PC-3 (cell line): ENCODE data around the gene ZNF337. TPM values are rescaled to one million over a fixed set of nuclear protein-coding genes. Genes with fewer than 3 reads are reported as not detected.

Experiments
- ATAC-seq: fragments of 200-7000 bp; cut with Tn5 transposase; 2 replicates; pipeline ENCODE4 v1.9.1; 2020; ENCODE audit warnings: mild to moderate bottlenecking, moderate library complexity
- BruUV-seq: library from RNA; stranded (reverse); fragments of 400-500 nt; replicated peaks from 2 replicates; lab custom pipeline; 2021; lab: Mats Ljungman, UMichigan
- CTCF ChIA-PET: fragments of 300-600 bp; sonication (Branson Sonifier 250); formaldehyde crosslinking; loops from one replicate; lab custom pipeline; 2022; ENCODE audit warnings: antibody characterized with exemption; lab: Charles Lee
- POLR2A ChIA-PET: fragments of 300-600 bp; sonication (Branson Sonifier 250); formaldehyde crosslinking; loops from one replicate; lab custom pipeline; 2022; ENCODE audit warnings: antibody characterized with exemption; ENCODE audit not compliant: unreplicated experiment; lab: Charles Lee
- DNase-seq: peaks from one replicate; pipeline ENCODE4 v3.0.0-alpha.2; 2015
- H2AFZ ChIP-seq: fragments of 300-600 bp; sonication (generic); 2 replicates; pipeline ENCODE4 v1.6.0; 2016; ENCODE audit warnings: antibody characterized with exemption, low read length
- H3F3A ChIP-seq: fragments of 300-600 bp; sonication (generic); one replicate; pipeline ENCODE4 v1.6.0; 2017; ENCODE audit warnings: antibody characterized with exemption, low read length, control low read depth, mild to moderate bottlenecking; ENCODE audit not compliant: unreplicated experiment
- H3K27ac ChIP-seq: fragments of 300-600 bp; sonication (generic); 2 replicates; pipeline ENCODE4 v1.5.1; 2016; ENCODE audit warnings: mild to moderate bottlenecking, low read length
- H3K27me3 ChIP-seq: fragments of 300-600 bp; sonication (generic); 2 replicates; pipeline ENCODE4 v1.6.1; 2016; ENCODE audit warnings: low read length, mixed read lengths
- H3K36me3 ChIP-seq: fragments of 300-600 bp; sonication (generic); 2 replicates; pipeline ENCODE4 v1.6.1; 2016; ENCODE audit warnings: low read depth, mixed run types, low read length, mixed read lengths
- H3K4me1 ChIP-seq: fragments of 300-600 bp; sonication (generic); 2 replicates; pipeline ENCODE4 v1.5.1; 2016; ENCODE audit warnings: low read length; ENCODE audit not compliant: insufficient read depth
- H3K4me2 ChIP-seq: fragments of 300-600 bp; sonication (generic); 2 replicates; pipeline ENCODE4 v1.6.0; 2016; ENCODE audit warnings: low read length
- H3K4me3 ChIP-seq: fragments of 300-600 bp; sonication (generic); 2 replicates; pipeline ENCODE4 v1.5.1; 2016; ENCODE audit warnings: mild to moderate bottlenecking, low read length, mixed read lengths
- H3K79me2 ChIP-seq: fragments of 300-600 bp; sonication (generic); 2 replicates; pipeline ENCODE4 v1.6.1; 2017; ENCODE audit warnings: low read length, mixed read lengths
- H3K9ac ChIP-seq: fragments of 300-600 bp; sonication (generic); 2 replicates; pipeline ENCODE4 v1.6.0; 2016; ENCODE audit warnings: mild to moderate bottlenecking, low read length
- H3K9me2 ChIP-seq: fragments of 300-600 bp; sonication (generic); replicated peaks from 2 replicates; pipeline ENCODE4 v1.6.1; 2016; ENCODE audit warnings: mixed run types, low read length, mixed read lengths
- H3K9me3 ChIP-seq: fragments of 300-600 bp; sonication (generic); 2 replicates; pipeline ENCODE4 v1.6.1; 2016; ENCODE audit warnings: low read length, mixed read lengths
- H4K20me1 ChIP-seq: fragments of 300-600 bp; sonication (generic); 2 replicates; pipeline ENCODE4 v1.6.1; 2016; ENCODE audit warnings: low read length, mixed read lengths
- CTCF ChIP-seq: fragments of 300-600 bp; sonication (generic); conservative IDR thresholded peaks from 2 replicates; pipeline ENCODE4 v1.5.1; 2017; ENCODE audit warnings: antibody characterized with exemption, low read depth, mild to moderate bottlenecking, low read length
- EZH2 ChIP-seq: fragments of 300-600 bp; sonication (generic); IDR thresholded peaks from one replicate; pipeline ENCODE4 v1.6.1; 2017; ENCODE audit warnings: antibody characterized with exemption, mild to moderate bottlenecking, low read length; ENCODE audit not compliant: unreplicated experiment
- EZH2phosphoT487 ChIP-seq: fragments of 300-600 bp; sonication (generic); IDR thresholded peaks from 2 replicates; pipeline ENCODE4 v1.6.1; 2018; ENCODE audit warnings: mild to moderate bottlenecking, antibody characterized with exemption, low read length, borderline replicate concordance
- intact Hi-C: fragments of 100-400 bp; cut with micrococcal nuclease; formaldehyde crosslinking; loops from 2 replicates; pipeline ENCODE4 v1.9.0; 2023
- total RNA-seq: library from RNA; depleted of rRNA; stranded (reverse); fragments of >200 nt; gene quantifications from 2 replicates; pipeline ENCODE4 v1.2.3, GENCODE V29; 2014

Gene ZNF337
- total RNA-seq, 1 experiment from 2014 or later, result 12.8 TPM

- no peak for ATAC-seq
- no peak overlapping the region for H3K4me2 ChIP-seq
- no peaks in the 10 kb centered on the region for H3K9me2 ChIP-seq
- no peak overlapping the region for H2AFZ ChIP-seq
- H3K4me3 ChIP-seq, result no peak overlapping the region
- intact Hi-C loops, result no loop called here
- ChIA-PET CTCF (no interaction called here), POLR2A (no interaction called here)
- H3K79me2 ChIP-seq, result no peaks in the 10 kb centered on the region
- BruUV-seq, result no TSS peak
- H4K20me1 ChIP-seq, result no peaks in the 10 kb centered on the region
- no peak overlapping the region for H3K27ac ChIP-seq
- no peaks in the 10 kb centered on the region for H3K27me3 ChIP-seq
- no peaks in the 10 kb centered on the region for H3K9me3 ChIP-seq
- DNase-seq, result no peak
- peaks cover 16% of the 10 kb centered on the region for H3K36me3 ChIP-seq
- H3F3A ChIP-seq, result no peaks in the 10 kb centered on the region
- H3K9ac ChIP-seq, result no peak overlapping the region
- TF ChIP-seq CTCF (no peak), EZH2phosphoT487 (no peak), EZH2 (no peak)
- H3K4me1 ChIP-seq, result no peaks in the 10 kb centered on the region
Measured at GRCh38 chr20:25644814-25645213, 51.8 kb downstream of the ZNF337 start.

GRCh38 chr20:25643716-25644115, 52.9 kb downstream of the ZNF337 start:
- H3K4me1 ChIP-seq, result no peaks in the 10 kb centered on the region
- TF ChIP-seq EZH2, result no peak
- TF ChIP-seq CTCF, result no peak
- no peak for TF ChIP-seq EZH2phosphoT487
- H4K20me1 ChIP-seq, result no peaks in the 10 kb centered on the region
- H3F3A ChIP-seq, result no peaks in the 10 kb centered on the region
- DNase-seq (no peak), ATAC-seq (no peak)
- H3K27me3 ChIP-seq, result no peaks in the 10 kb centered on the region
- H3K4me2 ChIP-seq, result no peak overlapping the region
- no peak overlapping the region for H3K27ac ChIP-seq
- ChIA-PET POLR2A (no interaction called here), CTCF (no interaction called here)
- no peaks in the 10 kb centered on the region for H3K9me3 ChIP-seq
- no peak overlapping the region for H2AFZ ChIP-seq
- H3K79me2 ChIP-seq, result no peaks in the 10 kb centered on the region
- no peaks in the 10 kb centered on the region for H3K9me2 ChIP-seq
- H3K4me3 ChIP-seq, result no peak overlapping the region
- intact Hi-C loops, result no loop called here
- no peak overlapping the region for H3K9ac ChIP-seq
- no TSS peak for BruUV-seq
- H3K36me3 ChIP-seq, result peaks cover 16% of the 10 kb centered on the region

- H3K79me2 ChIP-seq, result peaks cover 2% of the 10 kb centered on the region; the same call in 1 of the 2 replicates
- peaks cover 17% of the 10 kb centered on the region for H3K4me1 ChIP-seq
- peaks cover 39% of the 10 kb centered on the region for H3K36me3 ChIP-seq
- DNase-seq (peak; percentile 11), ATAC-seq (no peak)
- no peaks in the 10 kb centered on the region for H4K20me1 ChIP-seq
- H3K9ac ChIP-seq, result no peak overlapping the region
- no peak overlapping the region for H2AFZ ChIP-seq
- no peaks in the 10 kb centered on the region for H3K27me3 ChIP-seq
- ChIA-PET POLR2A (no interaction called here), CTCF (no interaction called here)
- no peak for TF ChIP-seq CTCF
- TF ChIP-seq EZH2, result no peak
- TF ChIP-seq EZH2phosphoT487, result no peak
- H3K9me3 ChIP-seq, result peaks cover 17% of the 10 kb centered on the region
- H3K4me3 ChIP-seq, result no peak overlapping the region
- no peak overlapping the region for H3K27ac ChIP-seq
- no TSS peak for BruUV-seq
- intact Hi-C loops, result no loop called here
- no peaks in the 10 kb centered on the region for H3K9me2 ChIP-seq
- peaks cover 6% of the 10 kb centered on the region for H3F3A ChIP-seq
- H3K4me2 ChIP-seq, result no peak overlapping the region
Measured at GRCh38 chr20:25637247-25637646, 59.4 kb downstream of the ZNF337 start.
